Measurements from ENCODE around the gene PPEF1.

- TF ChIP-seq CTCF (IDR thresholded peaks at IDR 0.05) (no peak), POLR2A (IDR thresholded peaks at IDR 0.05) (no peak)
These were observed 121.5 kb downstream of the PPEF1 start for GRCh38 chrX:18828832-18829404.
